ENCODE measurements around the gene CDH12. TPM values are rescaled to one million over a fixed set of nuclear protein-coding genes. Genes with fewer than 3 reads are reported as not detected.

CDH12 gene
- total and polyA plus RNA-seq, 4 donors: 0.02 to 0.33 (median 0.17) TPM; not detected in 1

- TF ChIP-seq YY1 (IDR thresholded peaks at IDR 0.05) (no peak), TAF1 (conservative IDR thresholded peaks at IDR 0.05) (no peak), EGR1 (IDR thresholded peaks at IDR 0.05; ENCODE audit: low read depth in 2 of 2) (no peak), HNF4G (IDR thresholded peaks at IDR 0.05) (no peak), NR2F2 (IDR thresholded peaks at IDR 0.05) (no peak), RAD21 (IDR thresholded peaks at IDR 0.05) (no peak), HNF4A (conservative IDR thresholded peaks at IDR 0.05) (no peak), SP1 (IDR thresholded peaks at IDR 0.05) (no peak)
- Histone ChIP-seq H3K27me3 (ENCODE audit: control insufficient read depth in 4 of 4, insufficient read depth in 4 of 4, low read length in 3 of 4) (no peaks in the 10 kb centered on the region), H3K4me3 (ENCODE audit: low read depth in 1 of 3, low read length in 3 of 3) (no peak overlapping the region), H3K27ac (ENCODE audit: low read depth in 1 of 2, low read length in 2 of 2) (no peak overlapping the region), H3K9me3 (ENCODE audit: control insufficient read depth in 4 of 4, low read length in 3 of 4) (no peaks in the 10 kb centered on the region), H3K36me3 (ENCODE audit: control insufficient read depth in 4 of 4, insufficient read depth in 3 of 4, low read depth in 1 of 4, low read length in 3 of 4) (no peaks in the 10 kb centered on the region), H3K9ac (ENCODE audit: low read depth in 1 of 2, low read length in 2 of 2) (no peak overlapping the region), H3K4me1 (ENCODE audit: control insufficient read depth in 4 of 4, insufficient read depth in 4 of 4, low read length in 3 of 4) (no peaks in the 10 kb centered on the region)
- no peak for DNase-seq (ENCODE audit: low spot score)
- 75% methylated on average over 1 of the region's 1 CpG for WGBS
Measured at GRCh38 chr5:21826884-21827283, 1026.3 kb downstream of the CDH12 start.

GRCh38 chr5:21823588-21823987 lies 1029.6 kb downstream of the CDH12 start:
- H3K27me3 ChIP-seq (ENCODE audit: control insufficient read depth in 4 of 4, insufficient read depth in 4 of 4, low read length in 3 of 4): no peaks in the 10 kb centered on the region
- TF ChIP-seq HNF4G (IDR thresholded peaks at IDR 0.05) (no peak), FOXA1 (IDR thresholded peaks at IDR 0.05) (no peak), RXRA (IDR thresholded peaks at IDR 0.05) (no peak), CTCF (IDR thresholded peaks at IDR 0.05; ENCODE audit: low read depth, low read length, missing input control) (no peak), ATF3 (IDR thresholded peaks at IDR 0.05) (no peak), MAX (IDR thresholded peaks at IDR 0.05) (no peak), RAD21 (IDR thresholded peaks at IDR 0.05) (no peak), EGR1 (IDR thresholded peaks at IDR 0.05; ENCODE audit: low read depth in 2 of 2) (no peak), REST (IDR thresholded peaks at IDR 0.05) (no peak), SP1 (IDR thresholded peaks at IDR 0.05) (no peak), NR2F2 (IDR thresholded peaks at IDR 0.05) (no peak), TAF1 (conservative IDR thresholded peaks at IDR 0.05) (no peak), GABPA (IDR thresholded peaks at IDR 0.05 in 1 of 2, conservative IDR thresholded peaks at IDR 0.05 in 1 of 2) (no peak), YY1 (IDR thresholded peaks at IDR 0.05) (no peak), ZBTB33 (IDR thresholded peaks at IDR 0.05) (no peak), JUND (IDR thresholded peaks at IDR 0.05) (no peak), FOXA2 (IDR thresholded peaks at IDR 0.05) (no peak), HNF4A (conservative IDR thresholded peaks at IDR 0.05) (no peak)
- 70% methylated on average over 1 of the region's 1 CpG for WGBS
- H3K4me1 ChIP-seq (ENCODE audit: control insufficient read depth in 4 of 4, insufficient read depth in 4 of 4, low read length in 3 of 4): no peaks in the 10 kb centered on the region
- no peaks in the 10 kb centered on the region for H3K36me3 ChIP-seq (ENCODE audit: control insufficient read depth in 4 of 4, insufficient read depth in 3 of 4, low read depth in 1 of 4, low read length in 3 of 4)
- DNase-seq (ENCODE audit: low spot score): no peak
- H3K9me3 ChIP-seq (ENCODE audit: control insufficient read depth in 4 of 4, low read length in 3 of 4): no peaks in the 10 kb centered on the region
- no peak overlapping the region for H3K9ac ChIP-seq (ENCODE audit: low read depth in 1 of 2, low read length in 2 of 2)
- no peak overlapping the region for H3K27ac ChIP-seq (ENCODE audit: low read depth in 1 of 2, low read length in 2 of 2)
- no peak overlapping the region for H3K4me3 ChIP-seq (ENCODE audit: low read depth in 1 of 3, low read length in 3 of 3)
